Measurements from ENCODE around the gene CHAMP1.
"Not testable (repeated sequence)": the region's sequence is repeated elsewhere in the genome, so short reads cannot be mapped to it uniquely, and the experiment has no call there.

Gene CHAMP1

GRCh38 chr13:114341003-114341777 lies 26.9 kb downstream of the CHAMP1 start:
- TF ChIP-seq, protein P1, sequence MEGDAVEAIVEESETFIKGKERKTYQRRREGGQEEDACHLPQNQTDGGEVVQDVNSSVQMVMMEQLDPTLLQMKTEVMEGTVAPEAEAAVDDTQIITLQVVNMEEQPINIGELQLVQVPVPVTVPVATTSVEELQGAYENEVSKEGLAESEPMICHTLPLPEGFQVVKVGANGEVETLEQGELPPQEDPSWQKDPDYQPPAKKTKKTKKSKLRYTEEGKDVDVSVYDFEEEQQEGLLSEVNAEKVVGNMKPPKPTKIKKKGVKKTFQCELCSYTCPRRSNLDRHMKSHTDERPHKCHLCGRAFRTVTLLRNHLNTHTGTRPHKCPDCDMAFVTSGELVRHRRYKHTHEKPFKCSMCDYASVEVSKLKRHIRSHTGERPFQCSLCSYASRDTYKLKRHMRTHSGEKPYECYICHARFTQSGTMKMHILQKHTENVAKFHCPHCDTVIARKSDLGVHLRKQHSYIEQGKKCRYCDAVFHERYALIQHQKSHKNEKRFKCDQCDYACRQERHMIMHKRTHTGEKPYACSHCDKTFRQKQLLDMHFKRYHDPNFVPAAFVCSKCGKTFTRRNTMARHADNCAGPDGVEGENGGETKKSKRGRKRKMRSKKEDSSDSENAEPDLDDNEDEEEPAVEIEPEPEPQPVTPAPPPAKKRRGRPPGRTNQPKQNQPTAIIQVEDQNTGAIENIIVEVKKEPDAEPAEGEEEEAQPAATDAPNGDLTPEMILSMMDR (IDR thresholded peaks at IDR 0.05; ENCODE audit: low read depth, low read length, missing control alignments), result no peak
- in situ Hi-C loops (cut with HindIII; ENCODE audit: low sequenced_read_pairs), result no loop called here
- DNase-seq (ENCODE audit: low read depth), result no peak
- no peak overlapping the region for H3K4me3 ChIP-seq (ENCODE audit: low read depth, low read length)

DNA sequence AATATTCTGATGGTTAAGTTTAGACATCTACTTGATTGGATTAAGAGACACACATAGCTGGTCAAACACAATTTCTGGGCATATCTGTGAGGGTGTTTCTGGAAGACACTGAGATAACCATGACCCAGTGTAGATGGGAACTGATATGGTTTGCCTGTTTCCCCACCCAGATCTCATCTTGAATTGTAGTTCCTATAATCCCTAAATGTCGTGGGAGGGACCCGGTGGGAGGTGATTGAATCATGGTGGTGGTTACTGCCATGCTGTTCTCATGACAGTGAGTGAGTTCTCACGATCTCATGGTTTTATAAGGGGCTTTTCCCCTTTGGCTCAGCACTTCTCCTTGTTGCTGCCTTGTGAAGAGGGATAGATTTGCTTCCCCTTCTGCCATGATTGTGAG lies 33.0 kb downstream of the CHAMP1 start:
- H3K4me3 ChIP-seq (ENCODE audit: low read depth, low read length); in situ Hi-C loops (cut with HindIII; ENCODE audit: low sequenced_read_pairs); DNase-seq (ENCODE audit: low read depth): not testable (repeated sequence)

DNA sequence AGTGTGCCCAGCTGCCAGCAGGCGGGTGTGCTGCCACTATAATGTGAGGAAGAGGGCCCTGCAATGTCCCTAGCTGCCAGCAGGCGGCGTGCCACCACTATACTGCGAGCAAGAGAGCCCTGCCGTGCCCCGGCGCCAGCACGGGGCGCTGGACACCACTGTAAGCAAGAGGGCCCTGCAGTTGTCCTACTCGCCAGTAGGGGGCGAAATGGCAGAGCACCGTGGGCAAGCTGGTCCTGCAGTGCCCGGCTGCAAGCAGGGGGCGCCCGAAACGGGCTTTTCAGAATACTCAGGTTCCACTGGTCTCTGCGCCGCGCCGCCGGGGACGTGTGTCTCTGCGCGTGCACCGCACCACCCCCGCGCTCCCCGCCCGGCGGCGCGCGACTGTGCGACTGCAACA lies 38.5 kb downstream of the CHAMP1 start:
- DNase-seq (ENCODE audit: low read depth); in situ Hi-C loops (cut with HindIII; ENCODE audit: low sequenced_read_pairs); H3K4me3 ChIP-seq (ENCODE audit: low read depth, low read length): not testable (repeated sequence)
- TF ChIP-seq, protein P1 (IDR thresholded peaks at IDR 0.05; ENCODE audit: low read depth, low read length, missing control alignments), result peak; percentile 31

GRCh38 chr13:114353382-114353781 lies 39.1 kb downstream of the CHAMP1 start:
- H3K4me3 ChIP-seq (ENCODE audit: low read depth, low read length); DNase-seq (ENCODE audit: low read depth); in situ Hi-C loops (cut with HindIII; ENCODE audit: low sequenced_read_pairs): not testable (repeated sequence)
